Measurements from ENCODE around the gene GOLGB1.

GRCh38 chr3:121630355-121630754 is 119.2 kb downstream of the GOLGB1 start:
- TF ChIP-seq CTCF (conservative IDR thresholded peaks at IDR 0.05; ENCODE audit: low read length) (no peak), EZH2phosphoT487 (IDR thresholded peaks at IDR 0.05; ENCODE audit: borderline replicate concordance) (no peak)

Data from Loucy (cell line).